OCI-LY7 (cell line): ENCODE measurements around the gene STX11.

Experiments
- EZH2phosphoT487 ChIP-seq: fragments of 200-600 bp; sonication (generic); IDR thresholded peaks from 2 replicates; pipeline ENCODE4 v1.6.1; 2018; ENCODE audit warnings: low read depth, borderline replicate concordance, mild to moderate bottlenecking, mixed run types, antibody characterized with exemption, low read length, moderate library complexity, mixed read lengths
- TF ChIP-seq, protein P1 (sequence below): fragments of 200-600 bp; sonication (generic); conservative IDR thresholded peaks from 2 replicates; pipeline ENCODE4 v1.5.1; 2014; ENCODE audit warnings: mild to moderate bottlenecking, antibody characterized with exemption, low read length, moderate library complexity, mixed read lengths

DNA sequence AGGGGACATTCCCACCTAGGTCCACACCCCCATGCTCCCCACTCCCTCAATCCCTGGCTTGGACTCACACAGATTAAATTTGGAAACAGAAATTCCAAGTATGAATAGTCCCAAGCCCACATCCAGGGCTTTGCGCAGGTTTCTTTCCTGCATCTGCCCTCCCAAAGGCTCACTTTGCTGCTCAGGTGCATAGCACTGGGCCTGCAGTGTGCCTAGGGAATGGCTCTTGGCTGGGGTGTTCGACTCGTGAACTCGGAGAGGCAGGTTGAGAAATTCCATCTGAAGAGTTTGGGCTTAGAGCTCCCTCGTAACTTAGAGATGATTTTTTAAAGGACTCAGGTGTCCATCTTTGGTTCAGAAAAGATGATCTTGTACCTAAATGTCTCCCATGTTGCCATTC, 40.1 kb upstream of the STX11 start:
- TF ChIP-seq, protein P1, sequence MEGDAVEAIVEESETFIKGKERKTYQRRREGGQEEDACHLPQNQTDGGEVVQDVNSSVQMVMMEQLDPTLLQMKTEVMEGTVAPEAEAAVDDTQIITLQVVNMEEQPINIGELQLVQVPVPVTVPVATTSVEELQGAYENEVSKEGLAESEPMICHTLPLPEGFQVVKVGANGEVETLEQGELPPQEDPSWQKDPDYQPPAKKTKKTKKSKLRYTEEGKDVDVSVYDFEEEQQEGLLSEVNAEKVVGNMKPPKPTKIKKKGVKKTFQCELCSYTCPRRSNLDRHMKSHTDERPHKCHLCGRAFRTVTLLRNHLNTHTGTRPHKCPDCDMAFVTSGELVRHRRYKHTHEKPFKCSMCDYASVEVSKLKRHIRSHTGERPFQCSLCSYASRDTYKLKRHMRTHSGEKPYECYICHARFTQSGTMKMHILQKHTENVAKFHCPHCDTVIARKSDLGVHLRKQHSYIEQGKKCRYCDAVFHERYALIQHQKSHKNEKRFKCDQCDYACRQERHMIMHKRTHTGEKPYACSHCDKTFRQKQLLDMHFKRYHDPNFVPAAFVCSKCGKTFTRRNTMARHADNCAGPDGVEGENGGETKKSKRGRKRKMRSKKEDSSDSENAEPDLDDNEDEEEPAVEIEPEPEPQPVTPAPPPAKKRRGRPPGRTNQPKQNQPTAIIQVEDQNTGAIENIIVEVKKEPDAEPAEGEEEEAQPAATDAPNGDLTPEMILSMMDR, result no peak
- no peak for TF ChIP-seq EZH2phosphoT487
